DND-41 (cell line): ENCODE data around the gene ANKMY1.

Source experiments
- EZH2 ChIP-seq: IDR thresholded peaks from 3 replicates; pipeline ENCODE4 v1.6.1; 2012; ENCODE audit warnings: borderline replicate concordance, low read depth, mild to moderate bottlenecking, moderate library complexity, low read length, inconsistent platforms; ENCODE audit not compliant: severe bottlenecking
- TF ChIP-seq, protein P1 (sequence below): IDR thresholded peaks from 2 replicates; pipeline ENCODE4 v1.5.1; 2012; ENCODE audit warnings: borderline replicate concordance, low read length, moderate library complexity, mild to moderate bottlenecking; ENCODE audit not compliant: poor library complexity, severe bottlenecking; ENCODE audit errors: extremely low read depth

DNA sequence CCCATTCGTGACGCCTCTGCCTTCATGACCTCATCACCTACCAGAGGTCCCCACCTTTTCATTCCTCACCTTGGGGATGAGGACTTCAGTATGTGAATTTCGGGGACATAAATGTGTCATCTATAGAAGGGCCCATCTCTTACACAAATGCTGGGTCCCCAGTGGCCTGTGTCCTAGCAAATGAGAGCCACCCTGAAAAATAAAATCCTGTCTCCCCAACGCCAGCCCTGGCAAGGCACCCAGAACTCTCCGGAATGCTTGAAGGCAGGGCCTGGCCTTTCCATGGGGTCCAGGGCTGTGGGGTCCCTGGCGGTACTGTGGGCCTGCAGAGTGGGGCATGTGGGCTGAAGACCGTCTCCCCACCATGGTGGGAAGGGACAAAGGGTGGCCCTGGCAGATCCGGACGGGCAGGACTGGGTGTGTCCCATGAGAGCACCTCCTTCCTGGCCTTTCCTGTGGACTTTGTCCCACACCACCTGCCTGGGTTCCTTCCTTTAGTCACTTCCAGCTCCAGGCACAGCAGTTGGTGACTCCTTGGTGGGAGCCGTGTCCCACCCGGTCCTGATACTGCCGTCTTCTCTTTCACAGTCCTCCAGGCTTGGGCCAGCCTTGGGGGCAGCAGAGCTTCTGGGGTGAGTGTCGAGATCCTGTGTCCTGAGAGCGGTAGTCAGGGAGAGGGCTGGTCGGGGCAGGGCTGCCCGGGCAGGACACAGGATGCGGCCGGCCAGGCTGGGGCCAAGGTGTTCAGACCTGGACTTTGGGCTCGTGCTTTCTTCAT, 47.3 kb upstream of the ANKMY1 start:
- TF ChIP-seq EZH2, result no peak
- TF ChIP-seq, protein P1, sequence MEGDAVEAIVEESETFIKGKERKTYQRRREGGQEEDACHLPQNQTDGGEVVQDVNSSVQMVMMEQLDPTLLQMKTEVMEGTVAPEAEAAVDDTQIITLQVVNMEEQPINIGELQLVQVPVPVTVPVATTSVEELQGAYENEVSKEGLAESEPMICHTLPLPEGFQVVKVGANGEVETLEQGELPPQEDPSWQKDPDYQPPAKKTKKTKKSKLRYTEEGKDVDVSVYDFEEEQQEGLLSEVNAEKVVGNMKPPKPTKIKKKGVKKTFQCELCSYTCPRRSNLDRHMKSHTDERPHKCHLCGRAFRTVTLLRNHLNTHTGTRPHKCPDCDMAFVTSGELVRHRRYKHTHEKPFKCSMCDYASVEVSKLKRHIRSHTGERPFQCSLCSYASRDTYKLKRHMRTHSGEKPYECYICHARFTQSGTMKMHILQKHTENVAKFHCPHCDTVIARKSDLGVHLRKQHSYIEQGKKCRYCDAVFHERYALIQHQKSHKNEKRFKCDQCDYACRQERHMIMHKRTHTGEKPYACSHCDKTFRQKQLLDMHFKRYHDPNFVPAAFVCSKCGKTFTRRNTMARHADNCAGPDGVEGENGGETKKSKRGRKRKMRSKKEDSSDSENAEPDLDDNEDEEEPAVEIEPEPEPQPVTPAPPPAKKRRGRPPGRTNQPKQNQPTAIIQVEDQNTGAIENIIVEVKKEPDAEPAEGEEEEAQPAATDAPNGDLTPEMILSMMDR, result no peak
